HEK293 (cell line): Measurements from ENCODE around the gene VSIG10L.

Source experiments
- CTCF ChIA-PET: fragments of 350-600 bp; formaldehyde crosslinking; extraction: SDS; loops from one replicate; lab custom pipeline; 2021; ENCODE audit warnings: antibody characterized with exemption; lab: Yijun Ruan, JAX
- POLR2A ChIA-PET: fragments of 300-600 bp; formaldehyde crosslinking; extraction: SDS; loops from one replicate; lab custom pipeline; 2020; ENCODE audit warnings: antibody characterized with exemption, inconsistent platforms; lab: Yijun Ruan, JAX
- H3K27ac ChIP-seq: fragments of 200-500 bp; sonication (Bioruptor generic); 2 replicates; pipeline ENCODE4 v1.5.1; 2014; ENCODE audit warnings: low read depth, low read length, control low read depth, inconsistent platforms; ENCODE audit errors: extremely low read depth
- H3K36me3 ChIP-seq, 2 experiments: fragments of 200-500 bp in 1 of 2; sonication (Bioruptor generic) in 1 of 2; 1 replicate in 1 of 2; 2 replicates in 1 of 2; pipeline ENCODE4 v1.5.1; 2014 to 2017; ENCODE audit warnings: inconsistent platforms in 2 of 2, low read length in 2 of 2; ENCODE audit not compliant: control insufficient read depth in 2 of 2, insufficient read depth in 1 of 2
- H3K4me1 ChIP-seq: fragments of 200-500 bp; sonication (Bioruptor generic); 2 replicates; pipeline ENCODE4 v1.5.1; 2014; ENCODE audit warnings: mild to moderate bottlenecking, low read length, inconsistent platforms; ENCODE audit not compliant: control insufficient read depth, insufficient read depth
- H3K4me3 ChIP-seq: 2 replicates; pipeline ENCODE4 v1.5.1; 2011; ENCODE audit warnings: low read depth, mild to moderate bottlenecking, control low read depth, low read length, moderate library complexity
- H3K9me3 ChIP-seq: fragments of 200-500 bp; sonication (Bioruptor generic); 2 replicates; pipeline ENCODE4 v1.5.1; 2014; ENCODE audit warnings: low read depth, low read length, inconsistent platforms; ENCODE audit not compliant: control insufficient read depth, insufficient read depth
- EGR2 ChIP-seq: fragments of 450-650 bp; formaldehyde crosslinking; IDR thresholded peaks from 2 replicates; pipeline ENCODE4 v1.5.1; 2016; ENCODE audit warnings: low read depth, missing biosample characterization, missing genetic modification characterization
- ELK4 ChIP-seq: IDR thresholded peaks from 2 replicates; pipeline ENCODE4 v1.6.1; 2011; ENCODE audit warnings: mild to moderate bottlenecking, low read depth, low read length, borderline replicate concordance
- HIC1 ChIP-seq: fragments of 450-650 bp; formaldehyde crosslinking; IDR thresholded peaks from 2 replicates; pipeline ENCODE4 v1.5.1; 2016; ENCODE audit warnings: missing biosample characterization, missing genetic modification characterization
- HOXA7 ChIP-seq: sonication (generic); formaldehyde crosslinking; IDR thresholded peaks from 2 replicates; pipeline ENCODE4 v1.8.1; 2022; ENCODE audit warnings: missing genetic modification reagents, borderline replicate concordance
- KLF1 ChIP-seq: fragments of 450-650 bp; formaldehyde crosslinking; IDR thresholded peaks from 2 replicates; pipeline ENCODE4 v1.5.1; 2016; ENCODE audit warnings: missing biosample characterization, missing genetic modification characterization
- MEIS1 ChIP-seq: sonication (generic); formaldehyde crosslinking; IDR thresholded peaks from 2 replicates; pipeline ENCODE4 v1.8.1; 2022; ENCODE audit warnings: missing genetic modification reagents, mild to moderate bottlenecking, borderline replicate concordance
- SETDB1 ChIP-seq: IDR thresholded peaks from one replicate; pipeline ENCODE4 v1.6.1; 2017; ENCODE audit warnings: mild to moderate bottlenecking, low read length, moderate library complexity, mixed read lengths; ENCODE audit not compliant: insufficient read length
- SP2 ChIP-seq: fragments of 450-650 bp; formaldehyde crosslinking; IDR thresholded peaks from 2 replicates; pipeline ENCODE4 v1.5.1; 2016; ENCODE audit warnings: missing biosample characterization, missing genetic modification characterization
- SP3 ChIP-seq: fragments of 450-650 bp; formaldehyde crosslinking; IDR thresholded peaks from 2 replicates; pipeline ENCODE4 v1.5.1; 2016; ENCODE audit warnings: missing biosample characterization, missing genetic modification characterization
- ZBTB20 ChIP-seq: fragments of 450-650 bp; formaldehyde crosslinking; IDR thresholded peaks from 2 replicates; pipeline ENCODE4 v1.5.1; 2016; ENCODE audit warnings: missing biosample characterization, missing genetic modification characterization
- ZBTB44 ChIP-seq: fragments of 450-650 bp; IDR thresholded peaks from 2 replicates; pipeline ENCODE4 v1.5.1; 2018; ENCODE audit warnings: missing biosample characterization, mild to moderate bottlenecking, missing genetic modification characterization
- ZIC2 ChIP-seq: fragments of 450-650 bp; formaldehyde crosslinking; IDR thresholded peaks from 2 replicates; pipeline ENCODE4 v1.5.1; 2016; ENCODE audit warnings: missing biosample characterization, missing genetic modification characterization
- ZNF114 ChIP-seq: fragments of 450-650 bp; formaldehyde crosslinking; IDR thresholded peaks from 2 replicates; pipeline ENCODE4 v1.5.0; 2017; ENCODE audit warnings: missing biosample characterization, missing genetic modification characterization
- ZNF121 ChIP-seq: fragments of 450-650 bp; formaldehyde crosslinking; IDR thresholded peaks from 2 replicates; pipeline ENCODE4 v1.5.1; 2016; ENCODE audit warnings: missing biosample characterization, missing genetic modification characterization
- ZNF221 ChIP-seq: fragments of 450-650 bp; formaldehyde crosslinking; IDR thresholded peaks from 2 replicates; pipeline ENCODE4 v1.5.1; 2017; ENCODE audit warnings: missing biosample characterization, missing genetic modification characterization, borderline replicate concordance
- ZNF239 ChIP-seq: fragments of 450-650 bp; formaldehyde crosslinking; IDR thresholded peaks from 2 replicates; pipeline ENCODE4 v1.5.1; 2016; ENCODE audit warnings: missing biosample characterization, missing genetic modification characterization
- ZNF248 ChIP-seq: fragments of 450-650 bp; formaldehyde crosslinking; IDR thresholded peaks from 2 replicates; pipeline ENCODE4 v1.5.1; 2017; ENCODE audit warnings: missing biosample characterization, missing genetic modification characterization
- ZNF341 ChIP-seq: fragments of 450-650 bp; formaldehyde crosslinking; IDR thresholded peaks from 2 replicates; pipeline ENCODE4; 2016; ENCODE audit warnings: low read depth, missing biosample characterization, missing genetic modification characterization
- ZNF416 ChIP-seq: fragments of 450-650 bp; formaldehyde crosslinking; IDR thresholded peaks from 2 replicates; pipeline ENCODE4 v1.5.1; 2016; ENCODE audit warnings: missing biosample characterization, missing genetic modification characterization
- ZNF580 ChIP-seq: fragments of 450-650 bp; formaldehyde crosslinking; IDR thresholded peaks from 2 replicates; pipeline ENCODE4 v1.5.1; 2016; ENCODE audit warnings: missing biosample characterization, missing genetic modification characterization
- ZNF660 ChIP-seq: fragments of 450-650 bp; IDR thresholded peaks from 2 replicates; pipeline ENCODE4 v1.5.1; 2018; ENCODE audit warnings: missing biosample characterization, mild to moderate bottlenecking, missing genetic modification characterization
- ZNF776 ChIP-seq: fragments of 450-650 bp; formaldehyde crosslinking; IDR thresholded peaks from 2 replicates; pipeline ENCODE4 v1.5.0; 2017; ENCODE audit warnings: missing biosample characterization, missing genetic modification characterization, borderline replicate concordance
- ZNF777 ChIP-seq: fragments of 450-650 bp; formaldehyde crosslinking; IDR thresholded peaks from 2 replicates; pipeline ENCODE4 v1.5.1; 2017; ENCODE audit warnings: missing biosample characterization, missing genetic modification characterization, borderline replicate concordance
- ZSCAN18 ChIP-seq: fragments of 450-650 bp; formaldehyde crosslinking; IDR thresholded peaks from 2 replicates; pipeline ENCODE4 v1.5.1; 2016; ENCODE audit warnings: missing biosample characterization, missing genetic modification characterization

The VSIG10L gene

GRCh38 chr19:51354103-51354741 is 12.3 kb upstream of the VSIG10L start (continued):
- no peak for TF ChIP-seq ZNF114
- TF ChIP-seq ZSCAN18 (tag by site-specific recombination) = no peak
- TF ChIP-seq ZNF416 (tag by site-specific recombination) = no peak
- no peak for TF ChIP-seq ZNF341 (tag by site-specific recombination)
- TF ChIP-seq EGR2 = no peak
- TF ChIP-seq ELK4 = no peak
- no peak for TF ChIP-seq MEIS1 (CRISPR knock-in tag)
- no peak for TF ChIP-seq HOXA7 (CRISPR knock-in tag)
- TF ChIP-seq ZIC2 (tag by site-specific recombination) = peak; percentile 52
- TF ChIP-seq KLF1 (tag by site-specific recombination) = 0 out of 2 replicates have a peak, but pooled peaks have one; percentile 16
- TF ChIP-seq ZNF221 = no peak

GRCh38 chr19:51352783-51353360 is 10.9 kb upstream of the VSIG10L start:
- Histone ChIP-seq H3K4me3 (no peak overlapping the region), H3K36me3 (peaks cover 9 to 25% of the 10 kb centered on the region in 2 experiments; a peak in 2 of 3 replicates), H3K4me1 (peaks cover 8% of the 10 kb centered on the region), H3K9me3 (no peaks in the 10 kb centered on the region), H3K27ac (no peak overlapping the region)
- no peak for TF ChIP-seq SP2 (tag by site-specific recombination)
- CTCF ChIA-PET = interaction anchor here (0.7 kb wide), 1 partner anchor 639 kb away, joined by 3 read pairs; no protein-coding TSS in a partner anchor
- POLR2A ChIA-PET = no interaction called here

GRCh38 chr19:51351266-51351990 is 9.5 kb upstream of the VSIG10L start:
- no peaks in the 10 kb centered on the region for H3K9me3 ChIP-seq
- peaks cover 9 to 38% of the 10 kb centered on the region in 2 experiments; a peak in 2 of 3 replicates for H3K36me3 ChIP-seq
- no peak overlapping the region for H3K4me3 ChIP-seq
- ChIA-PET POLR2A (interaction anchor here (1.3 kb wide), 1 partner anchor 12 kb away, joined by 4 read pairs; no protein-coding TSS in a partner anchor), CTCF (interaction anchor here (0.7 to 2.1 kb wide), 3 partner anchors 12 to 16 kb away, joined by 3 to 6 read pairs (median 3); no protein-coding TSS in a partner anchor)
- peaks cover 8% of the 10 kb centered on the region for H3K4me1 ChIP-seq
- TF ChIP-seq ZNF121 (tag by site-specific recombination) = no peak
- no peak for TF ChIP-seq ZBTB44
- no peak for TF ChIP-seq SETDB1
- TF ChIP-seq ZNF239 (tag by site-specific recombination) = no peak
- TF ChIP-seq ZNF777 (tag by site-specific recombination) = no peak
- TF ChIP-seq ZBTB20 (tag by site-specific recombination) = no peak
- no peak for TF ChIP-seq ZNF580
- TF ChIP-seq ZNF660 (tag by site-specific recombination) = no peak
- no peak for TF ChIP-seq SP3 (tag by site-specific recombination)
- TF ChIP-seq ZNF248 = no peak
- no peak for TF ChIP-seq ZNF776 (tag by site-specific recombination)
- TF ChIP-seq HIC1 = no peak
- no peak overlapping the region for H3K27ac ChIP-seq
